HK-2 (cell line): ENCODE measurements around the gene ERBB2.
"Not testable (repeated sequence)": the region's sequence is repeated elsewhere in the genome, so short reads cannot be mapped to it uniquely, and the experiment has no call there.

ENCODE experiments used
- DNase-seq: peaks from one replicate; pipeline ENCODE4 v3.0.0-alpha.2; 2018; ENCODE audit not compliant: unreplicated experiment

Gene ERBB2

DNA sequence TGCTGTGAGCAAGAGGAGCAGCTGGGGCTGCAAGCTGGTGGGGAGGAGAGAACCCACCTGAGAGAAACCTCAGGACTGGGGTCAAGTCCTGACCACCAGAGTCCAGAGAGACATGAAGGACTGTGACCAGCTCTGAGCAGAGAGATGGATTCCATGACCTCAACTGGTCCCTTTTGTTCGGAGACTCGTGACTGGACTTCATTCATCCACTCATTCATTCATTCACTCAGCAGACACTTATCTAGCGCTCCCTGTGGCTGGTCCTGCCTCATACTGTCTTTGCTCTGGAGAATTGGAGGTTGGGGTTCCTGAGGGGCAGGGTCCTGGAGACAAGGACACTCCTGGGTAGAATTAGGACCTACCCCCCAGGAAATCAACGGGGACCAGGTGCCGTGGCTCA lies 4.0 kb downstream of the ERBB2 start:
- DNase-seq: no peak

DNA sequence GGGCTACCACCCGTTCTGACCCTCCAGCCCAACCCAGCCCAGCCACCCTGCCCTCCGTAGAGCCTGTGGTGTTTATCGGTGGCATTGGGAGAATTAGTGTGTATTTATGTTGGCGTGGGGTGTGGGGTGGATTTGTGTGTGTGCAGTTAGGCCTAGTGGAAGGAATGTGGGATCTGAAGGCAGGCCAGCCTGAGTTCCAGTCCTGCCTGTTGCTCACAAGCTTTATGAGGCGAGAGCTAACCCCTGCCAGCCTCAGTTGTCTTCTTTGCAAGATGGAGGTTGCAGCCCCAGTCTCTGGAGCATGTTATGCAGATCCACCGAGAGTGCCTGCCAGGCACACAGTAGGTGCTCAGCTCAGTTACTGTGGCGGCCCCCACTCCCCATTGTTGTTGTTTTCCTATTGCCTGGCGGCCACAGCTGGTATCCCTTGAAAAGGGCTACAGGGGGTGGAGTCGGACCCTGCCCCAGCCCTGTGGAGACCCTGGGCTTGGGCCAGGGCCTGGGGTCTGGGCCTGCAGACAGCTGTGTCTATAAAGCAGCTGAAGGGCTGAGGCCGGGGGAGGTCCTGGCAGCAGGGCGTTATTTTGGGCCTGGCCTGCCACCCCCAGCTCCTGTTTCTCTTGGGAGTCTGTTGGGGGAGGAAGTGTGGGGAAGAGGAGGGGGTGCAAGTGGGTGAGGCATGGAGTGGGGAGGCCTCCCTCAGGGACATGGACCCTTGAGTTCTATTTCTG lies 5.1 kb downstream of the ERBB2 start:
- DNase-seq: no peak

DNA sequence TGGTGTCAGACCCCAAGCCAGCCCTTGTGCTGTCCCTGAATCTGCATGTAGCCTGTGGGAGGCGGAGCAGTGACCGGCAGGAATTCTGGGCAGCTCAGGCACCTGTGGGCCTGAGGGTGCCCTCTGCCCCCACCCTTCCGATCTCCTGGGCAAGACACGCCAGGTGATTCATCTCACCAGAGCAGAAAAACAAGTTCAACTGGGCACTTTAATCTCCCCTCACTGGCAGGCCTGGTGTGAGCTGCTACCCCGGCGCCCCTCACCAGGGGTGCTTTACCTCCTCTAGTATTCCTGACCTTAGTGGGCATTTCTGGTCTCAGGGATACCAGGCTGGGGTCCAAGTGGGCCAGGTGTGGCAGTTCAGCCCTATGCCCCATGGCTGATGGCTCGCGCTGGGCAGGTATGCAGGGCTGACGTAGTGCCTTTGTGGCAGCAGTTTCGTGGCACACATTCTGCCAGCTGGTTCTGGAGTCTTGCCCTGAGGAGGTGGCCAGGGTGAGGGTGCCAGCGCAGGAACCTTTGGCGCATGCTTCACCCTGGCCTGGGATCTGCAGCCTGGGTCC lies 6.0 kb downstream of the ERBB2 start:
- DNase-seq: no peak

DNA sequence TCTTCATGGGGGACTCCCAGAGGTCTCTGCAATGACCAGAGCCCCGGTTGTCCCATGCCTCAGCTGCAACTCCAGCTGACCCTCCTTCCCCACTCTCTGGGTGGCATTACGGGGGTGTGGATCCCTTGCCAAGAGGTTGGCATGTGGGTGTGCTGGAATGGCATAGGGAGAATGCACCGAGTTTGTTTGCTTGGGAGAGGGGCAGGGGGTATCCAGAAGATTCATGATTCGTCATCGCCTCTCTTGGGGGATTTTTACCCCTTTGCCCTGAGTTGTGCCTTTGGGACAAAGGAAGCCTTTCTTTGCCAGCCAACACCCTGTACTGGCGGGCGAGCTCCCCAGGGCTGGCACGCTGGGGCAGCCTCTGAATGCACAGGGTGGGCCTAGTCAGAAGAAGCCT lies 6.5 kb downstream of the ERBB2 start:
- no peak for DNase-seq

DNA sequence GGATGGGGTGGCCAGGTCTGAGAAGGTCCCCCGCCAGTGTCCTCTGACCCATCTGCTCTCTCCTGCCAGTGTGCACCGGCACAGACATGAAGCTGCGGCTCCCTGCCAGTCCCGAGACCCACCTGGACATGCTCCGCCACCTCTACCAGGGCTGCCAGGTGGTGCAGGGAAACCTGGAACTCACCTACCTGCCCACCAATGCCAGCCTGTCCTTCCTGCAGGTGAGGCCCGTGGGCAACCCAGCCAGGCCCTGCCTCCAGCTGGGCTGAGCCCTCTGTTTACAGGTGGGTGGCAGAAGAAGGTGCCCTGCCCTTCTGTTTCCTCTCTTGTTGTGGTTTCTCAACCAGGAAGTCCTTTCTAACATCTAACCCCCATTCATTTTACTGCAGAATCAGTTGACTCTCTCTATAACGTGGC lies 7.1 kb downstream of the ERBB2 start:
- DNase-seq: no peak

DNA sequence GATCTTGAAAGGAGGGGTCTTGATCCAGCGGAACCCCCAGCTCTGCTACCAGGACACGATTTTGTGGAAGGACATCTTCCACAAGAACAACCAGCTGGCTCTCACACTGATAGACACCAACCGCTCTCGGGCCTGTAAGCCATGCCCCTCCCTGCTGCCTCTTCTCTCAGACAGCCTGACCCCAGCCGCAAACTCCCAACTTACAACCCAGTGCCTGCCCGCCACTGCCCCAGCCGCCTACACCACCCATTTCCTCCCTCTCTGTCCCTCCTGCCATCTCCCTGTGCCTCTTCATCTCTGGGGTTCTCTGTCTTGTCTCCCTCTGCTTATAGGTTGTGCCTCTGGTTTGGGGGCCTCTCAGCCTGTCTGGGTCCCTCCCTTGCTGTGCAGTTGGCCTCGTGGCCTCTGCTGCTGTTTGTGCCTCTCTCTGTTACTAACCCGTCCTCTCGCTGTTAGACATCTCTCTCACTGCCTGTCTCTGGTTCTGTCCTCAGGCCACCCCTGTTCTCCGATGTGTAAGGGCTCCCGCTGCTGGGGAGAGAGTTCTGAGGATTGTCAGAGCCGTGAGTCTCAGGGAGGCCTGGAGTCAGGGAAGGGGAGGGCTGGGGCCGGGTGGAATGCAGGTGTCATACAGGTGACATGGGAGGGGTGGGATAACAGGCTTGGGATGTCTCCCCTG lies 9.6 kb downstream of the ERBB2 start:
- no peak for DNase-seq

DNA sequence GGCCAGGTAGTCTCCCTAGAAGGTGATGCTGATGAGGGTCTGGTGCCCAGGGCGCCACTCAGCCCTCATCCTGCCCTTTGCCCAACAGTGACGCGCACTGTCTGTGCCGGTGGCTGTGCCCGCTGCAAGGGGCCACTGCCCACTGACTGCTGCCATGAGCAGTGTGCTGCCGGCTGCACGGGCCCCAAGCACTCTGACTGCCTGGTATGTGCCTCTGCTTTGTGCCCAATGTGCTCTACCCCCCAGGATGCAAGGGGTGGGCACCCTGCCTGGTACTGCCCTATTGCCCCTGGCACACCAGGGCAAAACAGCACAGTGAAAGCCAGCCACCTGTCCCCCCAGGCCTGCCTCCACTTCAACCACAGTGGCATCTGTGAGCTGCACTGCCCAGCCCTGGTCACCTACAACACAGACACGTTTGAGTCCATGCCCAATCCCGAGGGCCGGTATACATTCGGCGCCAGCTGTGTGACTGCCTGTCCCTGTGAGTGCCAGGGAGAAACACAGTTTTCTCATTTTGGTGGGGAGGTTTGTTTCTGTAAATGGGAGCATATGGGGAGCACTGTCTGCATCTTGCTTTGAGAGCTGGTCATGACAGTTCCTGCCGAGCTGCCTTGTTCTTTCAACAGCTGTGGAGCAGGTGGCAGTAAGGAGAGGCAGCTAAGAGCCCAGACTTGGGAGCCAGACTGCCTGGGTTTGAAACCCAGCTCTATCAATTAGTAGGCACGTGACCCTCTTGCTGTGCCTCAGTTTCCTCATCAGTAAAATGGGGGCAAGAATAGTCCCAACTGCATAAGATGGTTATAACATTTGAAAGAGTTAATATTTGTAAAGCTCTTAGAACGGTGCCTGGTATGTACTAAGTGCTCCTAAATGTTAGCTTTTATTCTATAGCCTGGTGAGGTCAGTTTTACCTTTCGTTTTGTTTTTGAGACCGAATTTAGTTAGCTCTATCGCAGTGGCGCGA lies 10.4 kb downstream of the ERBB2 start:
- DNase-seq: no peak

DNA sequence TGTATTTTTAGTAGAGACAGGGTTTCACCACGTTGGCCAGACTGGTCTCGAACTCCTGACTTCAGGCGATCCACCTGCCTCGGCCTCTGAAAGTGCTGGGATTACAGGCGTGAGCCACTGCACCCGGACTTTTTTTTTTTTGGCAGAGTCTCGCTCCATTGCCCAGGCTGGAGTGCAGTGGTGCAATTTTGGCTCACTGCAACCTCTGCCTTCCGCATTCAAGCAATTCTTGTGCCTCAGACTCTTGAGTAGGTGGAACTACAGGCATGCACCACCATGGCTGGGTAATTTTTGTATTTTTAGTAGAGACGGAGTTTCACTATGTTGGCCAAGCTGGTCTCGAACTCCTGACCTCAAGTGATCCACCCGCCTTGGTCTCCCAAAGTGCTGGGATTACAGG lies 11.2 kb downstream of the ERBB2 start:
- not testable (repeated sequence) for DNase-seq

DNA sequence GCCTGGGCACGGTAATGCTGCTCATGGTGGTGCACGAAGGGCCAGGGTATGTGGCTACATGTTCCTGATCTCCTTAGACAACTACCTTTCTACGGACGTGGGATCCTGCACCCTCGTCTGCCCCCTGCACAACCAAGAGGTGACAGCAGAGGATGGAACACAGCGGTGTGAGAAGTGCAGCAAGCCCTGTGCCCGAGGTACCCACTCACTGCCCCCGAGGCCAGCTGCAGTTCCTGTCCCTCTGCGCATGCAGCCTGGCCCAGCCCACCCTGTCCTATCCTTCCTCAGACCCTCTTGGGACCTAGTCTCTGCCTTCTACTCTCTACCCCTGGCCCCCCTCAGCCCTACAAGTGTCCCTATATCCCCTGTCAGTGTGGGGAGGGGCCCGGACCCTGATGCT lies 12.0 kb downstream of the ERBB2 start:
- DNase-seq: no peak

DNA sequence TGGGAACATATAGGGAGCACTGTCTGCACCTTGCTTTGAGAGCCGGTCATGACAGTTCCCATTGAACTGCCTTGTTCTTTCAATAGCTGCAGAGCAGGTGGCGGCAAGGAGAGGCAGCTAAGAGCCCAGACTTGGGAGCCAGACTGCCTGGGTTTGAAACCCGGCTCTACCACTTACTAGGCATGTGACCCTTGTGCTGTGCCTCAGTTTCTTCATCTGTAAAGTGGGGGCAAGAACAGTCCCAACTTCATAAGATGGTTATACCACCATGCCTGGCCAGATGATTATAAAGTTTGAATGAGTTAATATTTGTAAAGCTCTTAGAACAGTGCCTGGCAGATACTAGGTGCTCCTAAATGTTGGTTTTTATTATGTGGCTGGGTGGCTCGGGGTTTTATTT lies 14.4 kb downstream of the ERBB2 start:
- DNase-seq: no peak

DNA sequence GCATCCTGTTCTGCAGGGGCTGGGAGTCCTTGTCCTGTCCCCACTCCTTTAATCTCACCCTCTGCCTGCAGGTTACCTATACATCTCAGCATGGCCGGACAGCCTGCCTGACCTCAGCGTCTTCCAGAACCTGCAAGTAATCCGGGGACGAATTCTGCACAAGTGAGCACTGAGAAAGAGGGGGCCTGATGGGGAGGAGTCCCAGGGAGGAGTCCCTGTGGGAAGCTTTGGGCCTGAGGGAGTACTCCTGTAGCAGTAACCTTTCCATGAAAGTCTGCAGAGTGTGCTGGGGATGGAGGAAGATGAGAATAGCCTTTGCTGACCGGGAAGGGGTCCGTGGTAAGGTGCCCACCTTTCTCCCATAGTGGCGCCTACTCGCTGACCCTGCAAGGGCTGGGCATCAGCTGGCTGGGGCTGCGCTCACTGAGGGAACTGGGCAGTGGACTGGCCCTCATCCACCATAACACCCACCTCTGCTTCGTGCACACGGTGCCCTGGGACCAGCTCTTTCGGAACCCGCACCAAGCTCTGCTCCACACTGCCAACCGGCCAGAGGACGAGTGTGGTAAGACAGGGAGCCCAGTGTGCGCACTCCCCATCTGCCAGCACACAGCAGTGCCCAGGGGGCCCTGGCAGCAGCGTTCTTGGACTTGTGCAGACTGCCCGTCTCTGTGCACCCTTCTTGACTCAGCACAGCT lies 15.7 kb downstream of the ERBB2 start:
- no peak for DNase-seq

DNA sequence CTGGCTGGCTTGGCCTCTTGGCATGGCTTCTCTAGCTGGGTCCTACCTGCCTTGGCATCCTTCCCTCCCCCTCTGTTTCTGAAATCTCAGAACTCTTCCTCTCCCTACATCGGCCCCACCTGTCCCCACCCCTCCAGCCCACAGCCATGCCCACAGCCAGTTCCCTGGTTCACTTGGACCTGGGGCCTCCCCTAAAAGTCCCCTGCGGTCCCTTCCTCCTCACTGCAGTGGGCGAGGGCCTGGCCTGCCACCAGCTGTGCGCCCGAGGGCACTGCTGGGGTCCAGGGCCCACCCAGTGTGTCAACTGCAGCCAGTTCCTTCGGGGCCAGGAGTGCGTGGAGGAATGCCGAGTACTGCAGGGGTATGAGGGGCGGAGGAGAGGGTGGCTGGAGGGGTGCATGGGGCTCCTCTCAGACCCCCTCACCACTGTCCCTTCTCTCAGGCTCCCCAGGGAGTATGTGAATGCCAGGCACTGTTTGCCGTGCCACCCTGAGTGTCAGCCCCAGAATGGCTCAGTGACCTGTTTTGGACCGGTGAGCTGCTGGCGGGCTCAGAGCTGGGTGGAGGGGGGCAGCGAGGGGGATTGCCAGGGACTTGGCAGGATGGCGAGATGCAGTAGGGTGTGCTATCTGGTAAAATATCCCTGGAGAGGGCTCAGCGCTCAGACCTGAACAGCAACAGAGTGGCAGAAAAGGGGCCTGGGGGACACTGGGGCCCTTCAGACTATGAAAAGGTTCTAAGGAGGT lies 16.4 kb downstream of the ERBB2 start:
- no peak for DNase-seq

DNA sequence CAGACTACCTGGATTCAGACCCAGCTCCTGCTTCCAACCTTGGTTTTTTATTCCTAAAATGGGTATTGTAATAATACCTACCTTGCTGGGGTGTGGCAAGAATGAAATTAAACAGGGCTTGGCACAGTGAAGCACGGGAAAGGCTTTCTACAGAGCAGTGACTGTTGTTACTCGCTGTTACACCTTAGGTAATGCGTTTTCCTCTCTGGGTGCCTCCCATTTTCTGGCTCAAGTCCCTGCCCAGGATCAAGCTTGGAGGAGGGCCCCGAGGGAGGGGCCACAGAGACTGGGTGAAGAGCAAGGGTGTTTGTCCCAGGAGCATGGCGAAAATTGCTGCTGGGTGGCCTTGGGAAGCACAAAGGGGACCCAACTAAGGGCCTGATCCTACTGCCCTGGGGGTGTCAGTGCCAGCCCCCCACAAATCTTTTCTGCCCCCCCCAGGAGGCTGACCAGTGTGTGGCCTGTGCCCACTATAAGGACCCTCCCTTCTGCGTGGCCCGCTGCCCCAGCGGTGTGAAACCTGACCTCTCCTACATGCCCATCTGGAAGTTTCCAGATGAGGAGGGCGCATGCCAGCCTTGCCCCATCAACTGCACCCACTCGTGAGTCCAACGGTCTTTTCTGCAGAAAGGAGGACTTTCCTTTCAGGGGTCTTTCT lies 17.1 kb downstream of the ERBB2 start:
- no peak for DNase-seq

DNA sequence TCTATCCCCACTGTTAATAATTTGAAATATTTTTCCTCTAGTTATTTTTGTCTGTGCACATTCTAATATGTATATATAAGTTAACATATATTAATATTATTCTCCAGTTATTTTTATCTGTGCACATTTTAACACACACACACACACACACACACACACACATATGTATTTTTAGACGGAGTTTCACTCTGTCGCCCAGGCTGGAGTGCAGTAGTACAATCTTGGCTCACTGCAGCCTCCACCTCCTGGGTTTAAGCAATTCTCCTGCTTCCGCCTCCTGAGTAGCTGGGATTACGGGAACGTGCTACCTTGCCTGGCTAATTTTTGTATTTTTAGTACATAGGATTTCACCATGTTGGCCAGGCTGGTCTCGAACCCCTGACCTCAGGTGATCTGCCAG lies 17.8 kb downstream of the ERBB2 start:
- DNase-seq: no peak

DNA sequence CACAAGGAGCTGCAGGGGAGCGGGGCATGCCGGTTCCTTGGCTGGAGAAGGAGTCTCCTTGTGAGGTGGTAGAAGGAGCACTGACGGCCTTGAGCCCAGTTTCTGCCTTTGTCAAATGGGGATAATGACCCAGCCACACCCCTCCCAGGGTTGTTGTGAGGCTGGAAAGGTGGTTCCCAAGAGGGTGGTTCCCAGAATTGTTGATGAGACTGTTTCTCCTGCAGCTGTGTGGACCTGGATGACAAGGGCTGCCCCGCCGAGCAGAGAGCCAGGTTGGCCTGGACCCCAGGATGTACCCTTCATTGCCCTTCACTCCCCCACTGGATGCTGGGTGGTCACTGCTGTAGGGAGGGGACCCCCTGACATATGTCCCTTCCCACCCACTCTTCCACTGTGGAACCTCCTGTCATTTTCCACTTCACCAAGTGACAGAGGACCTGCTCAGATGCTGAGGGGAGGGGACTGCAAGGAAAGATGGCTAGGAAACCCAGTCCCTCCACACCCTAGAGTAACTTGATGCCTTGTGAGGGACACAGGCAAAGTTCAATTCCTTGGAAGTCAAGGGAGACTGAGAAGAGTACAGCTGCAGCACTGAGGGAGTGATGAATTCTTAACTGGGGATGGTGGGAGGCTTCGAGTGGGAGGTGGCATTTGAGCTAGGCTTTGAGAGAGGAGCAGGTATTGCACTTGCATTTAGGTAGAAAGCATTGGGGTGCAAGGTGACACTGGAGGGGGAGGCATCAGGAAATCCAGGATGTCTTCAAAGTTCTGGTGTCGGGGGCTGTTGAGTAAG lies 19.9 kb downstream of the ERBB2 start:
- no peak for DNase-seq

DNA sequence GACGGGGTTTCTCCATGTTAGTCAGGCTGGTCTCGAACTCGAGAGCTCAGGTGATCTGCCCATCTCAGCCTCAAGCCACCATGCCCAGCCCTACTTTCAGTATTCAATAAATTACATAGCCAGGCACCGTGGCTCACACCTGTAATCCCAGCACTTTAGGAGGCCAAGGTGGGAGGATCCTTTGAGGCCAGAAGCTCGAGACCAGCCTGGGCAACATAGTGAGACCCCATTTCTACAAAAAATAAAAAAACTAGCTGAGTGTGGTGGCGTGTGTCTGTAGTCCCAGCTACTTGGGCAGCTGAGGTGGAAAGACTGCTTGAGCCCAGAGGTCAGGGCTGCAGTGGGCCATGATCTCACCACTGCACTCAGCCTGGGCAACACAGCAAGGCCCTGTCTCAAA lies 22.2 kb downstream of the ERBB2 start:
- DNase-seq: no peak

DNA sequence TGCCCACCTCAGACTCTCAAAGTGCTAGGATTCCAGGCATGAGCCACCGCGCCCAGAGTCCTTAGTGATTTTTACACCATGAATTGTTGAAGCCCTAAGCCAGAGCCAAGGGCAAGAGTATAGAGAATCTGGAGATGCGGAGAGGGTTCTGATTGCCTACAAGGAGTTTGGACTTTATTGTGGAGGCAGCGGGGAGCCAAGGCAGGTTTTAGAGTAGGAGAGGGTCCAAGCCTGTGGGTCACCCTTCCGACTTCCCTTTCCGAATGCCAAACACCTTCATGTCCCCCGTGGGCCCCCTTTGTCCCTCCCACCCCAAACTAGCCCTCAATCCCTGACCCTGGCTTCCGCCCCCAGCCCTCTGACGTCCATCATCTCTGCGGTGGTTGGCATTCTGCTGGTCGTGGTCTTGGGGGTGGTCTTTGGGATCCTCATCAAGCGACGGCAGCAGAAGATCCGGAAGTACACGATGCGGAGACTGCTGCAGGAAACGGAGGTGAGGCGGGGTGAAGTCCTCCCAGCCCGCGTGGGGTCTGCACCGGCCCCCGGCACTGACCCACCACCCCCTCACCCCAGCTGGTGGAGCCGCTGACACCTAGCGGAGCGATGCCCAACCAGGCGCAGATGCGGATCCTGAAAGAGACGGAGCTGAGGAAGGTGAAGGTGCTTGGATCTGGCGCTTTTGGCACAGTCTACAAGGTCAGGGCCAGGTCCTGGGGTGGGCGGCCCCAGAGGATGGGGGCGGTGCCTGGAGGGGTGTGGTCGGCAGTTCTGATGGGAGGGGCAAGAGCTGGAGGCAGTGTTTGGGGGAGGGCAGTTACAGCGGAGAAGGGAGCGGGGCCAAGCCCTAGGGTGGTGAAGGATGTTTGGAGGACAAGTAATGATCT lies 23.3 kb downstream of the ERBB2 start:
- DNase-seq: no peak

DNA sequence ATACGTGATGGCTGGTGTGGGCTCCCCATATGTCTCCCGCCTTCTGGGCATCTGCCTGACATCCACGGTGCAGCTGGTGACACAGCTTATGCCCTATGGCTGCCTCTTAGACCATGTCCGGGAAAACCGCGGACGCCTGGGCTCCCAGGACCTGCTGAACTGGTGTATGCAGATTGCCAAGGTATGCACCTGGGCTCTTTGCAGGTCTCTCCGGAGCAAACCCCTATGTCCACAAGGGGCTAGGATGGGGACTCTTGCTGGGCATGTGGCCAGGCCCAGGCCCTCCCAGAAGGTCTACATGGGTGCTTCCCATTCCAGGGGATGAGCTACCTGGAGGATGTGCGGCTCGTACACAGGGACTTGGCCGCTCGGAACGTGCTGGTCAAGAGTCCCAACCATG lies 24.9 kb downstream of the ERBB2 start:
- DNase-seq: no peak
